Keratinocyte (primary cell): Measurements from ENCODE around the gene NOTCH1. TPM values are rescaled to one million over a fixed set of nuclear protein-coding genes. Genes with fewer than 3 reads are reported as not detected.

Experiments used
- DNase-seq: peaks from one replicate; pipeline ENCODE4 v3.0.0-alpha.2; 2011; ENCODE audit warnings: low read depth, missing footprints, low spot score
- FAIRE-seq: peaks from 2 replicates; lab custom pipeline; 2011; peaks lifted over from hg19 to GRCh38; lab: Jason Lieb, UNC
- H2AFZ ChIP-seq: 2 replicates; pipeline ENCODE4 v1.6.0; 2012; ENCODE audit warnings: low read length, control low read depth, inconsistent platforms; ENCODE audit not compliant: control insufficient read depth
- H3K27ac ChIP-seq: 2 replicates; pipeline ENCODE4 v1.5.1; 2011; ENCODE audit warnings: low read length; ENCODE audit not compliant: control insufficient read depth, insufficient read depth
- H3K27me3 ChIP-seq: 3 replicates; pipeline ENCODE4 v1.6.0; 2011; ENCODE audit warnings: low read length; ENCODE audit not compliant: control insufficient read depth, insufficient read depth; ENCODE audit errors: extremely low read depth
- H3K36me3 ChIP-seq, 2 experiments: 2 replicates in 1 of 2; 3 replicates in 1 of 2; pipeline ENCODE4 v1.5.1; 2011; ENCODE audit warnings: low read length in 2 of 2, mild to moderate bottlenecking in 1 of 2; ENCODE audit not compliant: control insufficient read depth in 2 of 2, insufficient read depth in 2 of 2; ENCODE audit errors: extremely low read depth in 1 of 2
- H3K4me1 ChIP-seq: 3 replicates; pipeline ENCODE4 v1.5.1; 2011; ENCODE audit warnings: low read length; ENCODE audit not compliant: control insufficient read depth, insufficient read depth; ENCODE audit errors: extremely low read depth
- H3K4me2 ChIP-seq: 3 replicates; pipeline ENCODE4 v1.6.0; 2011; ENCODE audit warnings: low read depth, low read length; ENCODE audit not compliant: control insufficient read depth, insufficient read depth; ENCODE audit errors: extremely low read depth
- H3K4me3 ChIP-seq, 3 experiments: fragments of 200-600 bp in 1 of 3; sonication (generic) in 1 of 3; 2 replicates in 2 of 3; 3 replicates in 1 of 3; pipeline ENCODE4 v1.5.1; 2011 to 2016; ENCODE audit warnings: low read length in 3 of 3, mild to moderate bottlenecking in 3 of 3, control low read depth in 2 of 3, inconsistent platforms in 1 of 3, low read depth in 1 of 3, mixed read lengths in 1 of 3, mixed run types in 1 of 3, moderate library complexity in 1 of 3; ENCODE audit not compliant: control insufficient read depth in 2 of 3, insufficient read depth in 2 of 3; ENCODE audit errors: extremely low read depth in 1 of 3
- H3K79me2 ChIP-seq: 2 replicates; pipeline ENCODE4 v1.6.0; 2012; ENCODE audit warnings: low read length; ENCODE audit not compliant: control insufficient read depth, insufficient read depth
- H3K9ac ChIP-seq: 3 replicates; pipeline ENCODE4 v1.6.0; 2011; ENCODE audit warnings: low read length; ENCODE audit not compliant: control insufficient read depth, insufficient read depth; ENCODE audit errors: extremely low read depth
- H3K9me1 ChIP-seq: 3 replicates; pipeline ENCODE4 v1.6.0; 2011; ENCODE audit warnings: low read length; ENCODE audit not compliant: control insufficient read depth, insufficient read depth; ENCODE audit errors: extremely low read depth
- H3K9me3 ChIP-seq: 2 replicates; pipeline ENCODE4 v1.5.1; 2012; ENCODE audit warnings: low read depth, low read length; ENCODE audit not compliant: control insufficient read depth
- H4K20me1 ChIP-seq: 3 replicates; pipeline ENCODE4 v1.6.0; 2011; ENCODE audit warnings: low read length; ENCODE audit not compliant: control insufficient read depth, insufficient read depth; ENCODE audit errors: extremely low read depth
- EZH2 ChIP-seq: IDR thresholded peaks from one replicate; pipeline ENCODE4 v1.6.1; 2012; ENCODE audit warnings: inconsistent platforms, mild to moderate bottlenecking, low read length, moderate library complexity
- dilution Hi-C: fragments of 300-500 bp; cut with MboI; formaldehyde crosslinking; loops from one replicate; pipeline ENCODE4 v1.7.0; 2020; ENCODE audit warnings: low sequenced_read_pairs; ENCODE audit not compliant: extremely low pct_ligation_motif_present
- polyA plus RNA-seq, 5 experiments: library from polyadenylated mRNA; depleted of rRNA in 3 of 5; stranded (reverse) in 3 of 5; stranded (forward) in 1 of 5; unstranded in 1 of 5; fragments of >200 nt; gene quantifications; 1 replicate in 1 of 5; 2 replicates in 3 of 5; 3 replicates in 1 of 5; pipeline versions ENCODE4 v1.2.1 to v1.2.3, GENCODE V29; 2011 to 2012; ENCODE audit warnings: missing spikeins in 2 of 5, low read depth in 1 of 5, low replicate concordance in 1 of 5
- TF ChIP-seq, protein P1 (sequence below), 3 experiments: IDR thresholded peaks in 1 of 3; conservative IDR thresholded peaks in 1 of 3; optimal IDR thresholded peaks in 1 of 3; 2 replicates in 2 of 3; 3 replicates in 1 of 3; pipeline versions ENCODE3 to v1.5.1; 2011; ENCODE audit warnings: low read length in 3 of 3, mild to moderate bottlenecking in 3 of 3, moderate library complexity in 2 of 3, control low read depth in 1 of 3, inconsistent platforms in 1 of 3; ENCODE audit not compliant: insufficient read depth in 2 of 3; ENCODE audit errors: extremely low read depth in 1 of 3

Gene NOTCH1
- polyA plus RNA-seq, 1 donor (not counting 4 experiments of a cell fraction or from before 2014, with no cell fraction given): 6.1 TPM

GRCh38 chr9:136544548-136544963 lies 1.3 kb downstream of the NOTCH1 start:
- H3K36me3 ChIP-seq: peaks cover 32 to 33% of the 10 kb centered on the region in 2 experiments
- dilution Hi-C loops: no loop called here
- H3K27me3 ChIP-seq: no peaks in the 10 kb centered on the region
- H3K79me2 ChIP-seq: peaks cover 62% of the 10 kb centered on the region
- DNase-seq (no peak), FAIRE-seq (no peak)
- peaks cover 29% of the 10 kb centered on the region for H3K4me1 ChIP-seq
- peak overlapping the region; percentile 61 to 98 (median 89) for H3K4me3 ChIP-seq
- H3K9ac ChIP-seq: peak overlapping the region; percentile 84
- no peak for TF ChIP-seq EZH2
- TF ChIP-seq, protein P1, sequence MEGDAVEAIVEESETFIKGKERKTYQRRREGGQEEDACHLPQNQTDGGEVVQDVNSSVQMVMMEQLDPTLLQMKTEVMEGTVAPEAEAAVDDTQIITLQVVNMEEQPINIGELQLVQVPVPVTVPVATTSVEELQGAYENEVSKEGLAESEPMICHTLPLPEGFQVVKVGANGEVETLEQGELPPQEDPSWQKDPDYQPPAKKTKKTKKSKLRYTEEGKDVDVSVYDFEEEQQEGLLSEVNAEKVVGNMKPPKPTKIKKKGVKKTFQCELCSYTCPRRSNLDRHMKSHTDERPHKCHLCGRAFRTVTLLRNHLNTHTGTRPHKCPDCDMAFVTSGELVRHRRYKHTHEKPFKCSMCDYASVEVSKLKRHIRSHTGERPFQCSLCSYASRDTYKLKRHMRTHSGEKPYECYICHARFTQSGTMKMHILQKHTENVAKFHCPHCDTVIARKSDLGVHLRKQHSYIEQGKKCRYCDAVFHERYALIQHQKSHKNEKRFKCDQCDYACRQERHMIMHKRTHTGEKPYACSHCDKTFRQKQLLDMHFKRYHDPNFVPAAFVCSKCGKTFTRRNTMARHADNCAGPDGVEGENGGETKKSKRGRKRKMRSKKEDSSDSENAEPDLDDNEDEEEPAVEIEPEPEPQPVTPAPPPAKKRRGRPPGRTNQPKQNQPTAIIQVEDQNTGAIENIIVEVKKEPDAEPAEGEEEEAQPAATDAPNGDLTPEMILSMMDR (optimal IDR thresholded peaks at IDR 0.05 in 1 of 3, IDR thresholded peaks at IDR 0.05 in 1 of 3, conservative IDR thresholded peaks at IDR 0.05 in 1 of 3; ENCODE audit: extremely low read depth in 1 of 3, insufficient read depth in 2 of 3, low read length in 3 of 3): no peak
- H2AFZ ChIP-seq: no peak overlapping the region
- H3K9me3 ChIP-seq: no peaks in the 10 kb centered on the region
- peak overlapping the region; percentile 81 for H3K4me2 ChIP-seq
- peaks cover 6% of the 10 kb centered on the region for H3K9me1 ChIP-seq
- peak overlapping the region; percentile 64 for H3K27ac ChIP-seq
- peaks cover 48% of the 10 kb centered on the region for H4K20me1 ChIP-seq

GRCh38 chr9:136543830-136544547 lies 1.9 kb downstream of the NOTCH1 start:
- no peak for FAIRE-seq
- peak overlapping the region; percentile 61 to 98 (median 89) for H3K4me3 ChIP-seq
- peak overlapping the region; percentile 84 for H3K9ac ChIP-seq
- H3K36me3 ChIP-seq: peaks cover 32 to 34% of the 10 kb centered on the region in 2 experiments
- no peak for TF ChIP-seq EZH2
- TF ChIP-seq, protein P1 (optimal IDR thresholded peaks at IDR 0.05 in 1 of 3, IDR thresholded peaks at IDR 0.05 in 1 of 3, conservative IDR thresholded peaks at IDR 0.05 in 1 of 3; ENCODE audit: extremely low read depth in 1 of 3, insufficient read depth in 2 of 3, low read length in 3 of 3): no peak
- DNase-seq: no peak
- H3K9me1 ChIP-seq: peaks cover 6% of the 10 kb centered on the region
- no peak overlapping the region for H2AFZ ChIP-seq
- H3K9me3 ChIP-seq: no peaks in the 10 kb centered on the region
- dilution Hi-C loops: no loop called here
- H4K20me1 ChIP-seq: peaks cover 54% of the 10 kb centered on the region
- peak overlapping the region; percentile 81 for H3K4me2 ChIP-seq
- peaks cover 68% of the 10 kb centered on the region for H3K79me2 ChIP-seq
- H3K27me3 ChIP-seq: no peaks in the 10 kb centered on the region
- peaks cover 32% of the 10 kb centered on the region for H3K4me1 ChIP-seq
- peak overlapping the region; percentile 64 for H3K27ac ChIP-seq
